Activated T-cell treated with anti-CD3 and anti-CD28 coated beads, Interleukin-2, amount 50 U/mL, for 1 hour (primary cell): Measurements from ENCODE around the gene ITLN1.

Source experiments
- DNase-seq: peaks from one replicate; pipeline ENCODE4 v3.0.0-alpha.2; 2020

Gene ITLN1

GRCh38 chr1:160853754-160854153 lies 31.2 kb downstream of the ITLN1 start:
- no peak for DNase-seq

GRCh38 chr1:160853014-160853413 lies 32.0 kb downstream of the ITLN1 start:
- DNase-seq = no peak

GRCh38 chr1:160850993-160851392 lies 34.0 kb downstream of the ITLN1 start:
- DNase-seq = no peak

GRCh38 chr1:160850541-160850940 lies 34.4 kb downstream of the ITLN1 start:
- DNase-seq = no peak

- DNase-seq = no peak
Measured at GRCh38 chr1:160846281-160846680, 38.7 kb downstream of the ITLN1 start.

GRCh38 chr1:160844447-160845232 lies 40.3 kb downstream of the ITLN1 start:
- no peak for DNase-seq

- DNase-seq = no peak
Measured at GRCh38 chr1:160841079-160841478, 43.9 kb downstream of the ITLN1 start.

GRCh38 chr1:160839746-160840145 lies 45.2 kb downstream of the ITLN1 start:
- DNase-seq = no peak

GRCh38 chr1:160838888-160839287 lies 46.1 kb downstream of the ITLN1 start:
- DNase-seq = no peak

GRCh38 chr1:160837558-160838205 lies 47.3 kb downstream of the ITLN1 start:
- DNase-seq = peak; percentile 76

GRCh38 chr1:160836981-160837557 lies 47.9 kb downstream of the ITLN1 start:
- DNase-seq = no peak

- no peak for DNase-seq
Measured at GRCh38 chr1:160836561-160836960, 48.4 kb downstream of the ITLN1 start.

- no peak for DNase-seq
Measured at GRCh38 chr1:160835751-160836150, 49.2 kb downstream of the ITLN1 start.

GRCh38 chr1:160834945-160835565 lies 49.9 kb downstream of the ITLN1 start:
- DNase-seq = no peak

- DNase-seq = peak; percentile 77
Measured at GRCh38 chr1:160830321-160831153, 54.4 kb downstream of the ITLN1 start.

- DNase-seq = no peak
Measured at GRCh38 chr1:160829766-160830165, 55.2 kb downstream of the ITLN1 start.

GRCh38 chr1:160827418-160827817 lies 57.6 kb downstream of the ITLN1 start:
- no peak for DNase-seq

- DNase-seq = no peak
Measured at GRCh38 chr1:160826546-160826945, 58.4 kb downstream of the ITLN1 start.
